HG02870 (cell line): ENCODE data around the gene MBP.
A peak's percentile ranks its signal among the peaks of the same experiment; 100 is the strongest.

ENCODE experiments used
- ATAC-seq: cut with Tn5 transposase; IDR thresholded peaks from one replicate; pipeline ENCODE4 v1.9.1; 2021; ENCODE audit warnings: mild to moderate bottlenecking, moderate library complexity; ENCODE audit not compliant: unreplicated experiment

Gene MBP

DNA sequence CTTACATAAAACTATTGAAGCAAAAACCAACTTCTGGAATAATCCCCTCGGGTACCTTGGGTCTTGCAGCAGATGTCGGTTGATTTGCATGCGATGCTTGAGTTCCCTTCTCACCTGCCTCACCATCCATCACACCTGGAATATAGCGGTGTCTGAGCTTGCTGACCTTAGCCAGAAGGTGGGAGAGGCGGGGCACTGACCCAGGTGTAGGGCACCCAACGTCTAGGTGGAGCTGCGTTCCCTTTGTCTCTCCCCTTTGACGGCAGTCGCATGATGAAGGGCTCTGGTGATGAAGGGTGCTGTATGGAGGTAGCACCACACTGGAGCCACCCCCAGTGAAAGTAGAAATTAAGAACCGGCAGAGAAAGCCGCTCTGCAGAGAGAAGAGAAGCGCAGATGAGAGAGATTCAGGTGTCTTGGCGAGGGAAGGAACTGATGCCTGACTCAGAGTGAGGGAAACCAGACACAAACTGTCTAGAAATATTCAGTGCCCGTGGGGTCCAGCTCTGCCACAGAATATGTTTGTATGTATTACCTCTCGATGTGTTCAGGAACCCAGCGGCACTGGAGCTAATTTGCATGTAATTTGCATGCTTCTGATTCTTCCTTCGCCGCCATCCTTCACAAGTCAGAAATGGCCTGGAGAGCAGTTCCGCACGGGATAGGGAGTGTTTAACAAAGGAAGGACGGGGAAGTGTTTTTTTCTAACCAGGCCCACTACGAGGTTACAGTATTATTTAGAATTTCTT lies 19.4 kb upstream of the MBP start:
- ATAC-seq: peak; percentile 59

DNA sequence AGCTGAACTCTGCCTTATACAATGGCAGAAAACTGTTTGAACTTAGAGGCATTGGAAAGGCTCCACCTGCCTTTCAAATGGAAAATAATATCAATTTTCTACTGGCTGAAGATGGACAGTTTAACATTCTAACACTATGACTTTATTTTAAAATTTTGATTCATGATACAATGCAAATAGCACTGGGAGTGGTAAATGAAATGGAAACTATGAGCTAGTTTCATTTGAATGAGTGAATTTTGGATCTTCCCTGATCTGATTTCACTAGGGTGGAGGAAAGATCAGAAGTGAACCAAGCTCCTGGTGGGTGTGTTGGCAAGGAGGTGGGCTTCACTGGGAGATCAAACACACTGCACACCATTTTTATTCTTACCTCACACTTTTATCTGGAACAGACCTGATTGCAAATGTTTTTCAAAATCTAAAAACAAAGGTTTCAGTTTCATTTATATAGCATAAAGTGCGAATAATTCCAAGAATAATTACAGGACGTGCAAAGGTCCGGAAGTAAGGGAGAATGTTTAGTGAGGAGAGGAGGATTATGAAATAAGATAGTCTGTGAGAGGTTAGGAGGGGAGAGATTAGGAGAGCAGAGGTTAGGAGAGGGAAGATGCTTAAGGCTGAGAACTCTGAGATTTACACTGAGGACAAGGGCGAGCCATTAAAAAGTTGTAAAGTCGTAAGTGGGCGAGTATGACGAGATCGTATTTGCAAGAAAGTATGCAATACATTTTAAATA lies 18.6 kb upstream of the MBP start:
- no peak for ATAC-seq

DNA sequence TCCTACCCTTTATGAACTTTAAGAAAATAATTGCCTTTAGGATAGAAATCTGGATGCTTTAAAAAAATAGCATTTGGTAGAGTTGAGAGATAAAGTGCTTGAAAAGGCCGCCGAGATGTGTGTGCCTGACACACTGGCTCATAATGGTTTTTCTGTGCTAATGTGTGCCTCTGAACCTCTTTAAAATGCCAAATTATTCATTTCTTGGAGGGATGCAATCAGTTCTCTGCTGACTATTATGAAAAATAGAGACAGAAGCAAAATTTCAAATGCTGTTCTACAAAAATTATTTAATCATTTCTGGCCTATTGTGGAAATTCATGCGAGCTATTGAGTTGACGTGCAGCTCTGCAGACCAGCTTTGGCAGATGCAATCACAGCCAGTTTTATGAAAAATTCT lies 18.0 kb upstream of the MBP start:
- no peak for ATAC-seq

DNA sequence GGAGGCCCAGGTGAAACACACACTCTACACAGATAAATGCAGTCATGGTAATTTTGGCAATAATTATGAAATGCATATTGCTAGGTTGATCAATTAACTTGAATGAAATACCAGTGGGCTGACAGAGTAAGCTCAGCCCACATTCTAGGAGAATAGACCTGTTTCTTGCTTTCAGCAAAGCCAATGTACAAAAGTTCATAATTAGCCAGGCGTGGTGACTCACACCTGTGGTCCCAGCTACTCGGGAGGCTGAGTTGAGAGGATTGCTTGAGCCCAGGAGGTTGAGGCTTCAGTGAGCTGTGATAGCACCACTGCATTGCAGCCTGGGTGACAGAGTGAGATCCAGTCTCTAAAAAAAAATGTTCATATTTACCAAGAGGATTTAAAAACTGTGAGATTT lies 15.7 kb upstream of the MBP start:
- ATAC-seq: no peak

DNA sequence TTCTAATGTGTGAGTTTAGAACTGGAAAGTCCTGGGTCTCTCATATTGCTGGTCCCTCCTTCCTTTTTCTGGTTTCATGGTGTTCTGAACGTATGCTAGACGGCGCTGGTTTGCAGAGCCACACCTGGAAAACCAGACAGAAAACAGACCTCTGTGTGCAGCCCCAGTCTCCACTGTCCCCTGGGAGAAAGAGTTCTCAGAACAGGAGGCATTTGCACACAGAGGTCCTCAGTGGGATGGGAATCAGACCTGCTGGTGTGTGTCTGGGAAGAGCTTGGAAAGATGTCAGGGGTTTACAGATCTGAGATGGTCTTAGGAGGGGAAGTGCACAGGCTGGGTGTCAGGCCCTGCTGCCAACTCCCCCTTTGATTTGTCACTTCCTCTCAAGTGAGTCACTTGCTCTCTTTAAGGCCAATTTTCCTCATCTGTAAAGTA lies 14.9 kb upstream of the MBP start:
- ATAC-seq: no peak

DNA sequence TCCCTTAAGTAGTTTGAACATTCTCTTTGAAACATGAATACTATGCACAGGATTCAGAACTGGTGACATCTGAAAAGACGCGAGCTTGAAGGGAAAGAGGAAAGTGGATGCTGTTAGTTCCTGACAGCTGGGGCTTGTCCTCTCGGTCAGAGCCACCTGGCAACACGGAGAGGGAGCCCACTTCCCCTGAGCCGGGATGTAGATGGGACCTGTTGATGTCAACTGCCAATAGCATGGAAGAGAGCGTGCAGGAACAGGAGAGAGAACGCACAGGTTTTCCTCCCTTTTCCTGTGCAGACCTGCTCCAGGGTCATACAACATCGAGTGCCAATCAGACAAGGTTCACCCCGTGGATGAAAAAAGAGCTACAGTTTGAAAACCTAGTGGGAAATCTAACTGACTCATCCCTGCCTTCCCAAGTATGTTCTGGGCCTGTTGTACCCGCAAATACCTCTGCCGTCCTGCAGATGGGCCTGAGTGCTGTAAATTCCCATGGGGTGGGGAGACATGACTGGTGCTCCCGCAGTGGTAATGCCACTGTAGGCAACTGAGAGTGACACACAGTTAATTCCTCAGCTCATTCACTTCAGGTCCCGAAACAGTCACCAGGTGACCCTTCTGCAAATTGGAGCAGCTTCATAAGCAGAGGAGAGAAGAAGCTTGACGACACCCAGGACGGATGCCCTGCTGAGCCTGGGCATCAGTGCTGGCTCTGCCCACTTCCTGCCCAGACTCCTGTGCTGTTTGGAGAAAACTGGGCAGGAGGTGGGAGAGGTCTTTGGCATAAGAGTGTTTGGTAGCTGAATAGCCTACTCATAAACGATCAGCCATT lies 13.9 kb upstream of the MBP start:
- no peak for ATAC-seq

DNA sequence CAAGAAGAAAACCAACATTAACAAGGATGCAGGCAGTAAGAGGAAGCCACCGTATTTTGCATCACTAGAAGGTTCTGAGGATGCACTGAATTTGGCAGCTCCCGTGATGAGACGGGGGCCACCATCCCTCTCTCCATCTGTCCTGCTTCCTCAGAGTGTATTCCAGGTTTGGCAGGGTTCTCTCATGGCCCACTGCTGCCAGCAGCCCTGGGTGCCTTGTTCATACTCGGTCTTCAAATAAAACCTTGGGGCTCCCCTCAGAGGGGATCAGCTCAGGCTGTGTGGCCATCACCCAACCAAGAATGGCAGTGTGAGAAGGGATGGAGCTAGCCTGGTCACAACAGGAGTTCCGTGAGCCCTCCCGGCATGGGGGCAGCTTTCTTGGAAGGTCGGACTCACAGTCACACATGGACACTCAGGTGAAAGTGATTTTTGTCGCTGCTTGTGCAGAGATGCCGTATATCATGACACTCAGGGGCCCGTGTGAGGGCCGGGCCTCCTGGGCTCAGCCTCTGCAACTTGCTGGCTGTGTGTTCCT lies 12.8 kb upstream of the MBP start:
- ATAC-seq: no peak

DNA sequence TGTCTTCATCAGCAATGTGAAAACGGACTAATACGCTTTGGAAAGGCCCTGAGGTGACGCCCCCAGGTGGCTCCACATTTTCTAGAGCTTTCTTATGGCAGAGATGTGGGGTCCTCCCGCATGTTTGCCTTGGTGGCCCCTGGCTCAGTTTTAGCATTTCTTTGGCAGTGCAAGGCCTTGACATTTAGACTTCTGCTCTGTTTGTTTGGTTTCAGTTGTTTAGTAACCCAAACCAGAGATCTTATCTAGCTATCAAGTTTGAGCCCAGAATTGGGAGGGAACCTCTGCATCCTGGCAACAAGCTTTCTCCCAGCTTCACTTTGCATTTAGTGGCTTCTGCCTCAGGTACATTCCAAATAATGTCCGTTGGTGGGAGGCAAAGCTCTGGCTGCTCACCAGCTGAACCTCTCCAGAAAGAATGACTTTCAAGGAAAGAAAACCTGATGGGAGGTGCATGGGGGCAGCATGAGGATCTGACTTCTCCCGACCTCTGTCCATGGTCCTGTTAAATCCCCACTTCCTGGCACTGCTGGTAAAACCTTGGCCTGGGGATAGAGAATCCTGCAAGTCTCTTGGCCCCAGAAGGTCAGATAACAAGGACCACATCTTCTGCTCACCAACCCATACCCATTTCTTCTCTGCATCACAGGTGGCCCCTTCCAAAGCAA lies 12.0 kb upstream of the MBP start:
- no peak for ATAC-seq

DNA sequence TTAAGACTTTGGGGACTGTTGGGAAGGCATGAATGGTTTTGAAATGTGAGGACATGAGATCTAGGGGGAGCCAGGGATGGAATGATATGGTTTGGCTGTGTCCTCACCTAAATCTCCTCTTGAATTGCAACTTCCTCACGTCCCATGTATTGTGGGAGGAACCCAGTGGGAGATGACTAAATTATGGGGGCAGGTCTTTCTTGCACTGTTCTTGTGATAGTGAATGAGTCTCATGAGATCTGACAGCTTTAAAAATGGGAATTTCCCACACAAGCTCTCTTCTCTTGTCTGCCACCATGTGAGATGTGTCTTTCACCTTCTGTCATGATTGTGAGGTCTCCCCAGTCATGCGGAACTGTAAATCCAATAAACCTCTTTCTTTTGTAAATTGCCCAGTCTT lies 11.5 kb upstream of the MBP start:
- no peak for ATAC-seq

DNA sequence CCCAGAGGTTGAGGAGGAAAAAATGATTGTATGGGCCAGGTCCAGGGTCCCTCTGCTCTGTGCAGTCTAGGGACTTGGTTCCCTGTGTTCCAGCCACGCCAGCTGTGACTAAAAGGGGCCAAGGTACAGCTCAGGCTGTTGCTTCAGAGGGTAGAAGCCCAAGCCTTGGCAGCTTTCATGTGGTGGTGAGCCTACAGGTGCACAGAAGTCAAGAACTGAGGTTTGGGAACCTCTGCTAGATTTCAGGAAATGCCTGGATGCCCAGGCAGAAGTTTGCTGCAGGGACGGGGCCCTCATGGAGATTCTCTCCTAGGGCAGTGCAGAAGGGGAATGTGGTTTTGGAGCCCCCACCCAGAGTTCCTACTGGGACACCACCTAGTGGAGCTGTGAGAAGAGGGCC lies 10.6 kb upstream of the MBP start:
- ATAC-seq: no peak

DNA sequence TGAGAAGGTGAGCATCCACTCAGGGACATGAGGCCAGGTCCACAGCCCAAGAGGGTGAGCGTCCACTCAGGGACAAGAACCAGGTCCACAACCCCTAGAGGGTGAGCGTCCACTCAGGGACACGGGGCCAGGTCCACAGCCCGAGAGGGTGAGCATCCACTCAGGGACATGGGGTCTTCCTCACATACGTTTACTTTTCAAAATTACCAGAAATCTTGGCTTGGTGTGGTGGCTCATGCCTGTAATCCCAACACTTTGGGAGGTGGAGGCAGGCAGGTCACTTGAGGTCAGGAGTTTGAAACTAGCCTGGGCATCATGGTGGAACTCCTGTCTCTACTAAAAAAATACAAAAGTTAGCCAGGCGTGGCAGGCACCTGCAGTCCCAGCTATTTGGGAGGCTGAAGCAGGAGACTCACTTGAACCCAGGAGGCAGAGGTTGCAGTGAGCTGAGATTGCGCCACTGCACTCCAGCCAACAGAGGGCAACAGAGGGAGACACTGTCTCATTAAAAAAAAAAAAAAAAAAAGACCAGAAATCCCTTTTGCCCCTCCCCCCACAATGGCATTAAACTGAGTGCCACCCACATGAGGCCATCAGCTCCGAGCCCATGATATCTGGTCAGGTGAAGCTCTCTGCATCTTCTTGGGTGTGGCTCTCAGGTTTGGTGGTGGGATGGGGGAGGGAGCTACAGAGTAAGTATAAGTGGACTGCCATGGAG lies 9.0 kb upstream of the MBP start:
- no peak for ATAC-seq

DNA sequence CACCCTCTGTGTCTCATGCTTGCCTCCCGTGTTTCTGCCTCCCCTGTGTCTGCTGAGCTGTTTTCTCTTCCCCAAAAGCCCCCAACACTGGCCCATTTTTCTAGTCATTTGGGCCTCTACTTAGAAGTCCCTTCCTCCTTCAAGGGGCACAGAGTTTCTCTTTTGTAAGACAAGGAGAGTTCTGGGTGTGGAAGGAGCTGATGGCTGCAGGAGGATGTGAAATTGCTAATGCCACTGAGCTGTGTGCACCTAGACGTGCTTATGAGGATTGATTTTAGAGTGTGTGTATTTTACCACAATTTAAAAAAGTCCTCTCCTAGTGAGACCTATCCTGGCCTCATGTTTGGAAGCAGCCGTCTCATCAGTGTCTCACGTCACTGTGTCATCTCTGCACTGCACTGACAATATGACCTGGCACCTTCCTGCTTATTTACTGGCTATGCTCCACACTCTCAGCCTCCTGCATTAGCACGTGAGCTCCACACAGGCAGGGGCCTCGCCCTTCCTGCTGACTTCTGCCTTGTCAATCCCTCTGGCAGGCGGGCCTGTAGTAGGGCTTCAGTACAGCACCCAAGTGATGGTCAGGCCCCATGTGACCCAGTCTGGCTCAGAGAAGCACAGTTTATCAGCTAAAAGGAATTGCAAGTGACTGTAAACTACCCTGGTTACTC lies 8.0 kb upstream of the MBP start:
- no peak for ATAC-seq

DNA sequence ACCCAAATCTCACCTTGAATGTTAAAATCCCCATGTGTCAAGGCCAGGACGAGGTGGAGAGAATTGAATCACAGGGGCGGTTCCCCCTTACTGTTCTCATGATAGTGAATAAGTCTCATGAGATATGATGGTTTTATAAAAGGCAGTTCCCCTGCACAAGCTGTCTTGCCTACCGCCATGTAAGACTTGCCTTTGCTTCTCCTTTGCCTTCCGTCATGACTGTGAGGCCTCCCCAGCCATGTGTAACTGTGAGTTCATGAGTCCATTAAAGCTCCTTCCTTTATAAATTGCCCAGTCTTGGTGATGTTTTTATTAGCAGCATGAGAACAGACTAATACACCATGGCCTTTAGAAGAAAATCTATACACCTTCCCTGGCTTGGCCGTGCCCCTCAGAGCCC lies 7.4 kb upstream of the MBP start:
- no peak for ATAC-seq

DNA sequence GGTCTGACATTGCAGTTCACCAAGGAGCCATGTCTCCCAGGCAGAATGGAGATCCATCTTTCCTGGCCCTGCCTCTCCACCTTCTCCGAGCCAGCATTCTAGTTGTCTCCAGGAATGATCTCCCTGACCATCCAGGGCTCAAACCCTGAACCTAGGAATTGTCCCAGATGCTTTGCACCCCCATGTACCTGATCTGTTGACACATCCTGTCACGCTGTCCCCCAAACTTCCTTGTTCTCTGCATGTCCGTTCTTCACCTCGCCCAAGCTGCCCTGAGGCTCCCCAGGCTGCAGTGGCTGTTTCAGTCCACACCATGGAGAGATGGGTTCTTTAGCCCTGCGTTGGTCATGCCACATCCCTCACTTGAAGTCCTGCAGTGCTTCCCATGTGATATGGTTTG lies 7.0 kb upstream of the MBP start:
- no peak for ATAC-seq

DNA sequence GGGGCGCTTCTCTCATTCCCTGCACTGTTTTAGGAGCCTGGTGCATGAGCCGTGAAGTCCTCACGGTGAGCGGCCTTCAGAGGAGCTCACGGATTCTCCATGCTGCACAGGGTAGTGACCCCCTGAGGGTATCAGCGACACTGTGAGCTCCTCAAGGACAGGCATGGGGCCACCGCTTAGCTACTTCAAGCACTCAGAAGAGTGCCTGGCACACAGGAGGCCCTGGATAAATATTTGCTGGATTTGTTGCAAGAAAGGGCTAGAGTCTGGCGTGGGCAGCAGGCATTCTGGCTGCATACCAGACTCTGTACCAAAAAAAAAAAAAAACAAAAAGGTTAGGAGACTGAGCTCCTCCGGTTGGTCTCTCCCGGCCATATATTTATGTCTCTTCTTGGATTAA lies 5.7 kb upstream of the MBP start:
- no peak for ATAC-seq

DNA sequence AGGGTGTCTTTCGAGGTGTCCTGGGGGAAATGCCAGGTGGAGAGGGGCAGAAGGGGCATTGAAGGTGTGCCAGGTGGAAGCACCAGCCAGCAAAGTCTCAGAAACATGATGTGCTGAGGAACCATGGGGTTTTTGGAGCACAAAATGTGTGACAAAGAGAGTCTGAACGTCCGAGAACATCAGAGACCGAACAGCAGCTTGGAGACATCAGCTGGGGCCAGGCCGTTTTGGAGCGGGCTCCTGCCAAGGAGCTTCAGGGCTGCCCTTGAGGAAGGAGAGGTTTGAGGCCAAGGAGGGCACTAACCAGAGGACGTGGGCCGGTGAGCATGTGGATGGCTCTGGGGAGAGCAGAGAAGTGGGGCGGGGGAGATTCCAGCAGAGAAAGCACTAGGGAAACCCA lies 5.3 kb upstream of the MBP start:
- no peak for ATAC-seq

DNA sequence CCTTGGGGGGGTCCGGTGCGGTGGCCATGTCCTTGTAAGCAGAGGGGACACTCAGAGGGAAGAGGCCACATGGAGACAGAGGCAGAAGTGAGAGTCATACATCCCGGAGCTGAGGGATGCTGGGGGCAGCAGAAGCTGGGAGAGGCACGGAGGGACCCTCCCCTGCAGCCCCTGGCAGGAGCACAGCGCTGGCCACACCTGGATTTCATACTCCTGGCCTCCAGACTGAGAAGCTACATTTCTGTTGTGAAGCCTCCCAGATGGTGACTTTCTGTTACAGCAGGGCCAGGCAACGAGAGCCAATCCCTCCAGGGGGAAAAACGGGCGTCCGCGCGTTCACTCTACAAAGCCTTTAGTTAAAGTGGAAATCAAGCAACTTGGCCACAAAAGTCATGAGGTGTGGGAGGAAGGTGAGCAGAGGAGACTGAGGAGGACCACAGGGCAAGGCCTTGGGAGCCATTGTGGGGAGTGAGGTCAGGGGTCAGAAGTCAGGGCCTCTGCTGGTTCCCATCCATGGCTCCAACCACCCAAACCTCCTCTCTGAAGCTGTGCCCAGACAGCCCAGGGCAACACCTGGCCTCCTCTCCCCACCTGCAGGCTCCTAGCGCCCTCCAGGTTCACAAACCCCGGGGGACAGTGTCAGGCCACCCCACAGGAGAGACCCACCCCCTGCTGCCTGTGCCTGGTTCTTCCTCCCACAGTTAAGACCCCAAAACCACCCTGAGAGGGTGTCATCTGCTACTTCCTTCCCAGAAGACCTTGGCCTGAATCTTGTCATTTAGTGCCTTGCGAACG lies 4.5 kb upstream of the MBP start:
- no peak for ATAC-seq

DNA sequence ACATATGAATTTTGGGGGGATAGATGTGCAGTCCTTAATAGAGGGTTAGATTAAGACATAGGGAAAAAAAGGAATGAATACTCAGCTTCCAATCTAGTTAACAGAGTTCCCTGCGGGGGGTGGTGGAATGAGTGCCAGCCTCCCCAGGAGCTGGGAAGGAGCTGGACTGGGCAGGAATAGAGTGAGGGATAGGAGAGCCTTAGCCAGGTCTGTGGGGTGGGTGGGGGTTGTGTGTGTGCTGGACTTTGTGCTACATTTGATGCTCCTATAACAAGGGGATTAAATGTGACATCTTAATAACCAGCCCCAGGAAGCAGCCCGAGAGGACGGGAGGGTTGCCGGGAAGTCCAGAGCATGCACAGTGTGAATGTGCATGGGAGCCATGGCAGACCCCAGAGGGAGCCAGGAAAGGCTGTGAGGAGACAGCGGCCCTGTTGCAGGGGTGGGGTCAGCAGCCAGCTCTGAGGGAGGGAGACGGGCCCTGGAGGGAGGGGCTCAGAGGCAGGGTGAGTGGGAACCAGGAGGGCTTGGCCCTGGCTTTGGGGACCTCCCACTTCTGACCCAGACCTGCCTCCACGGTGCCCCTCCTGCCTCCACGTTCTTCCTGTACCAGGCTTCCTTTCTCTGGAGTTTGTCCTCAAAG lies 3.6 kb upstream of the MBP start:
- no peak for ATAC-seq
